ENCODE data around the gene RTN3. TPM values are rescaled to one million over a fixed set of nuclear protein-coding genes. Genes with fewer than 3 reads are reported as not detected.

The RTN3 gene
- total and polyA plus RNA-seq, 9 donors, result 25.5 to 76.0 (median 53.9) TPM

GRCh38 chr11:63729326-63729725 is 48.0 kb downstream of the RTN3 start:
- no peaks in the 10 kb centered on the region for H3K27me3 ChIP-seq (ENCODE audit: control insufficient read depth, insufficient read depth, low read length)
- H3K4me1 ChIP-seq (ENCODE audit: control insufficient read depth, insufficient read depth, low read length), result no peaks in the 10 kb centered on the region

GRCh38 chr11:63736864-63737263 is 55.6 kb downstream of the RTN3 start:
- H3K36me3 ChIP-seq (ENCODE audit: control insufficient read depth, insufficient read depth, low read length), result no peaks in the 10 kb centered on the region
- DNase-seq, result no peak
- H3K27ac ChIP-seq (ENCODE audit: low read length), result no peak overlapping the region
- H3K4me1 ChIP-seq (ENCODE audit: control insufficient read depth, insufficient read depth, low read length), result no peaks in the 10 kb centered on the region
- H3K27me3 ChIP-seq (ENCODE audit: control insufficient read depth, insufficient read depth, low read length), result no peaks in the 10 kb centered on the region
- H3K9me3 ChIP-seq (replicated peaks; ENCODE audit: control insufficient read depth, low read depth, low read length), result no peaks in the 10 kb centered on the region
- no CpG with 5 or more reads among the region's 4 CpGs for WGBS (ENCODE audit: insufficient coverage)
- H3K4me3 ChIP-seq (ENCODE audit: low read length), result no peak overlapping the region

More at GRCh38 chr11:63729326-63729725, 48.0 kb downstream of the RTN3 start:
- no peak overlapping the region for H3K4me3 ChIP-seq (ENCODE audit: low read length)
- no peaks in the 10 kb centered on the region for H3K36me3 ChIP-seq (ENCODE audit: control insufficient read depth, insufficient read depth, low read length)
- H3K27ac ChIP-seq (ENCODE audit: low read length), result no peak overlapping the region
- 80% methylated on average over 1 of the region's 3 CpGs for WGBS (ENCODE audit: insufficient coverage)
- no peak for DNase-seq
- no peaks in the 10 kb centered on the region for H3K9me3 ChIP-seq (replicated peaks; ENCODE audit: control insufficient read depth, low read depth, low read length)

- no CpG with 5 or more reads among the region's 1 CpG for WGBS (ENCODE audit: insufficient coverage)
- no peak overlapping the region for H3K27ac ChIP-seq (ENCODE audit: low read length)
- no peaks in the 10 kb centered on the region for H3K9me3 ChIP-seq (replicated peaks; ENCODE audit: control insufficient read depth, low read depth, low read length)
- DNase-seq, result peak; percentile 10
- no peaks in the 10 kb centered on the region for H3K36me3 ChIP-seq (ENCODE audit: control insufficient read depth, insufficient read depth, low read length)
- no peaks in the 10 kb centered on the region for H3K27me3 ChIP-seq (ENCODE audit: control insufficient read depth, insufficient read depth, low read length)
- H3K4me3 ChIP-seq (ENCODE audit: low read length), result no peak overlapping the region
- H3K4me1 ChIP-seq (ENCODE audit: control insufficient read depth, insufficient read depth, low read length), result no peaks in the 10 kb centered on the region
These were observed 56.4 kb downstream of the RTN3 start for GRCh38 chr11:63737718-63738117.

- peak; percentile 85 for DNase-seq
- Histone ChIP-seq H3K4me1 (ENCODE audit: control insufficient read depth, insufficient read depth, low read length) (no peaks in the 10 kb centered on the region), H3K36me3 (ENCODE audit: control insufficient read depth, insufficient read depth, low read length) (no peaks in the 10 kb centered on the region), H3K9me3 (replicated peaks; ENCODE audit: control insufficient read depth, low read depth, low read length) (no peaks in the 10 kb centered on the region), H3K27me3 (ENCODE audit: control insufficient read depth, insufficient read depth, low read length) (no peaks in the 10 kb centered on the region), H3K27ac (ENCODE audit: low read length) (no peak overlapping the region), H3K4me3 (ENCODE audit: low read length) (no peak overlapping the region)
- WGBS (ENCODE audit: insufficient coverage), result no CpG with 5 or more reads among the region's 8 CpGs
These were observed 57.5 kb downstream of the RTN3 start for GRCh38 chr11:63738720-63739360.

GRCh38 chr11:63745304-63746170 is 64.2 kb downstream of the RTN3 start:
- DNase-seq, result peak; percentile 25
- WGBS (ENCODE audit: insufficient coverage), result 74% methylated on average over 12 of the region's 13 CpGs
- Histone ChIP-seq H3K36me3 (ENCODE audit: control insufficient read depth, insufficient read depth, low read length) (peaks cover 10% of the 10 kb centered on the region), H3K4me1 (ENCODE audit: control insufficient read depth, insufficient read depth, low read length) (no peaks in the 10 kb centered on the region), H3K27ac (ENCODE audit: low read length) (no peak overlapping the region), H3K27me3 (ENCODE audit: control insufficient read depth, insufficient read depth, low read length) (no peaks in the 10 kb centered on the region), H3K9me3 (replicated peaks; ENCODE audit: control insufficient read depth, low read depth, low read length) (no peaks in the 10 kb centered on the region), H3K4me3 (ENCODE audit: low read length) (no peak overlapping the region)

GRCh38 chr11:63747011-63747410 is 65.7 kb downstream of the RTN3 start:
- H3K27me3 ChIP-seq (ENCODE audit: control insufficient read depth, insufficient read depth, low read length), result no peaks in the 10 kb centered on the region
- DNase-seq, result no peak
- no peak overlapping the region for H3K4me3 ChIP-seq (ENCODE audit: low read length)
- 100% methylated on average over 1 of the region's 3 CpGs for WGBS (ENCODE audit: insufficient coverage)
- no peaks in the 10 kb centered on the region for H3K4me1 ChIP-seq (ENCODE audit: control insufficient read depth, insufficient read depth, low read length)
- no peaks in the 10 kb centered on the region for H3K9me3 ChIP-seq (replicated peaks; ENCODE audit: control insufficient read depth, low read depth, low read length)
- no peak overlapping the region for H3K27ac ChIP-seq (ENCODE audit: low read length)
- H3K36me3 ChIP-seq (ENCODE audit: control insufficient read depth, insufficient read depth, low read length), result peaks cover 13% of the 10 kb centered on the region

- no peaks in the 10 kb centered on the region for H3K27me3 ChIP-seq (ENCODE audit: control insufficient read depth, insufficient read depth, low read length)
- DNase-seq, result no peak
- WGBS (ENCODE audit: insufficient coverage), result no CpG with 5 or more reads among the region's 4 CpGs
These were observed 68.3 kb downstream of the RTN3 start for GRCh38 chr11:63749624-63750023.

GRCh38 chr11:63756919-63757761 is 75.8 kb downstream of the RTN3 start:
- no peak for DNase-seq
- 83% methylated on average over 1 of the region's 5 CpGs for WGBS (ENCODE audit: insufficient coverage)
- Histone ChIP-seq H3K27me3 (ENCODE audit: control insufficient read depth, insufficient read depth, low read length) (no peaks in the 10 kb centered on the region), H3K4me3 (ENCODE audit: low read length) (no peak overlapping the region), H3K27ac (ENCODE audit: low read length) (no peak overlapping the region), H3K4me1 (ENCODE audit: control insufficient read depth, insufficient read depth, low read length) (peaks cover 10% of the 10 kb centered on the region), H3K9me3 (replicated peaks; ENCODE audit: control insufficient read depth, low read depth, low read length) (no peaks in the 10 kb centered on the region), H3K36me3 (ENCODE audit: control insufficient read depth, insufficient read depth, low read length) (peaks cover 31% of the 10 kb centered on the region)

More at GRCh38 chr11:63749624-63750023, 68.3 kb downstream of the RTN3 start:
- Histone ChIP-seq H3K27ac (ENCODE audit: low read length) (no peak overlapping the region), H3K4me1 (ENCODE audit: control insufficient read depth, insufficient read depth, low read length) (no peaks in the 10 kb centered on the region), H3K36me3 (ENCODE audit: control insufficient read depth, insufficient read depth, low read length) (peaks cover 17% of the 10 kb centered on the region), H3K9me3 (replicated peaks; ENCODE audit: control insufficient read depth, low read depth, low read length) (no peaks in the 10 kb centered on the region), H3K4me3 (ENCODE audit: low read length) (no peak overlapping the region)

- H3K4me1 ChIP-seq (ENCODE audit: control insufficient read depth, insufficient read depth, low read length), result peaks cover 36% of the 10 kb centered on the region
- peaks cover 38% of the 10 kb centered on the region for H3K36me3 ChIP-seq (ENCODE audit: control insufficient read depth, insufficient read depth, low read length)
- no peak overlapping the region for H3K27ac ChIP-seq (ENCODE audit: low read length)
- no peaks in the 10 kb centered on the region for H3K9me3 ChIP-seq (replicated peaks; ENCODE audit: control insufficient read depth, low read depth, low read length)
- H3K4me3 ChIP-seq (ENCODE audit: low read length), result no peak overlapping the region
- H3K27me3 ChIP-seq (ENCODE audit: control insufficient read depth, insufficient read depth, low read length), result no peaks in the 10 kb centered on the region
- 75% methylated on average over 3 of the region's 5 CpGs for WGBS (ENCODE audit: insufficient coverage)
- DNase-seq, result peak; percentile 9
These were observed 79.3 kb downstream of the RTN3 start for GRCh38 chr11:63760487-63761079.
